ENCODE measurements around the gene KCNT1.

Gene KCNT1

DNA sequence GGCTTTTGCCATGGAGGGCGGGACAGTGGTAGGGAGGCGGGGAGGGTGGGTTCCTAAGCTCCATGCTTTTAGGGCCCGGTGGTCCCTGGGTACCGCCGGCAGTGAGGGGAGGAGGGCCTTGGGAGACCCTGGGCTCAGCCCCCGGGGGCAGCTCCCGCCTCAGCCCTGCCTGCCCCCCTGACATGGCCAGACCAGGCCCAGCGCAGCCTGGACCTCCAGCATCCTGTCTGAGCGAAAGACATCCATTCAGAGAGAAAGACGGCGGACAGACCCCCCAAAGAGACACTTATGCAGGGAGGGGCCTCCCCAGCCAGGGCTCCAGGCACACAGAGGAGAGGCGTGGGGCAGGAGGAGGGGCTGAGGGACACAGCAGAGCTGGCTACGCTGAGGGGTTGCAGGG is 45.3 kb downstream of the KCNT1 start:
- in situ Hi-C loops (cut with MboI; ENCODE audit: low sequenced_read_pairs, unreplicated experiment): no loop called here
- TF ChIP-seq, protein P1, sequence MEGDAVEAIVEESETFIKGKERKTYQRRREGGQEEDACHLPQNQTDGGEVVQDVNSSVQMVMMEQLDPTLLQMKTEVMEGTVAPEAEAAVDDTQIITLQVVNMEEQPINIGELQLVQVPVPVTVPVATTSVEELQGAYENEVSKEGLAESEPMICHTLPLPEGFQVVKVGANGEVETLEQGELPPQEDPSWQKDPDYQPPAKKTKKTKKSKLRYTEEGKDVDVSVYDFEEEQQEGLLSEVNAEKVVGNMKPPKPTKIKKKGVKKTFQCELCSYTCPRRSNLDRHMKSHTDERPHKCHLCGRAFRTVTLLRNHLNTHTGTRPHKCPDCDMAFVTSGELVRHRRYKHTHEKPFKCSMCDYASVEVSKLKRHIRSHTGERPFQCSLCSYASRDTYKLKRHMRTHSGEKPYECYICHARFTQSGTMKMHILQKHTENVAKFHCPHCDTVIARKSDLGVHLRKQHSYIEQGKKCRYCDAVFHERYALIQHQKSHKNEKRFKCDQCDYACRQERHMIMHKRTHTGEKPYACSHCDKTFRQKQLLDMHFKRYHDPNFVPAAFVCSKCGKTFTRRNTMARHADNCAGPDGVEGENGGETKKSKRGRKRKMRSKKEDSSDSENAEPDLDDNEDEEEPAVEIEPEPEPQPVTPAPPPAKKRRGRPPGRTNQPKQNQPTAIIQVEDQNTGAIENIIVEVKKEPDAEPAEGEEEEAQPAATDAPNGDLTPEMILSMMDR (IDR thresholded peaks at IDR 0.05; ENCODE audit: borderline replicate concordance, control extremely low read depth, extremely low read depth, insufficient read depth, missing control alignments): no peak
- no peak for DNase-seq (ENCODE audit: low spot score)

DNA sequence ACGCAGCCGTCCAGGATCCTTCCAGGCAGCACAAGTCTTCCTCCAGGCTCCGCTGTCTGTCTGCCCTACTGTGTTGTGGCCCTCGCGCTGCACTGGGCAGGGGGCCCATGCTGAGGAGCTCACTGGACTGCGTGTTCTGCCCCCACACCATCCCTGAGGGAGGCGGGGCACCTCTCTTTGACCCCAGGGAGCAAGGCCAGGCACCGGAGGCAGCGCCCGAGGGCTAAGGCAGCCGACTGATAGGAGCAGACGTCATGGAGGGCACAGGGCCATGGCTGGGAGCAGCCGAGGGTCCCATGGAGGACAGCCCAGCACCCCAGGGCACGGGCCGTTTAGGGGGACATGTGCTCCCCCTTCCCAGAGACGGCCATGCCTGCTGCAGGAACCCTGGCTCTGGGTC is 46.7 kb downstream of the KCNT1 start:
- DNase-seq (ENCODE audit: low spot score): no peak
- in situ Hi-C loops (cut with MboI; ENCODE audit: low sequenced_read_pairs, unreplicated experiment): no loop called here
- TF ChIP-seq, protein P1 (IDR thresholded peaks at IDR 0.05; ENCODE audit: borderline replicate concordance, control extremely low read depth, extremely low read depth, insufficient read depth, missing control alignments): no peak

DNA sequence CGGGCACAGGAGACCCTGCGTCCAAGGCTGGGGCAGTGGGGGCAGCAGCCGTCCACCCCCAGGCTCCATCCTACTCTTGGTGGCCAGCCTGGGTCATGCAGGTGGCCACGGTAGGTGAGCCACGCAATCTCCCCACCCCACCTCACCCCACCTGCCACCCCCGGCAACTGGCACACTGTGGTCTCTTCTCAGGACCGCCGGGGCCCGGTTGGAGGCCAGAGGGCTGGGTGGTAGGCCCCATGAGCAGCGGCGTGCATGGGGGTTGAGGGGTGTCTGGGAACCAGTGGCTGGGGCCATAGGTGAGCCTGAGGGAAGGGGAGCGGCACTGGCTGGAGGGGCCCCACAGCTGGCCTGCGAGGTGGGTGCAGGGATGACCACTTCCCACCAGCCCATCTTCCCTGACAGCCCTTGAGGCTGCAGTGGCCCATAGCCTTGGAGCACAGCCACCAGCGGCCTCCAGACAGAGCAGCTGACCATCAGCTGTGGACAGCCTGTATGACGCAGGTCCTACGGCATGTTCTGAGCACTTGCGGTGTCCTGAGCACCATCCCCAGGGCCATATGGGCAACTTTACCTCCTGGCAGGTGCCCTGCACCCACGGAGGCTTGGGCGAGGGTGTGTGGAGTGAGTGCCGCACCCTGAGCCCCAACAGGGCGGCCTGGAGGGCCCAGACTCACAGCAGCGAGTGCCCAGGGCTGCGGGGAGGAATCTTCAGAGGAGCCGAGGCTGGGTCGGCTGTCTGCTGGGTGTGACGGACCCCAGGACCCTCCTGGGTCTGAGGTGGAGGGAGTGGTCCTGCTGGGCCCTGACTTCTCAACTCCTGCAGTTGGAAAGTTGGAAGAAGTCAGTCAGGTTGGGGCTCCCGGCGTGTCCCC is 47.4 kb downstream of the KCNT1 start:
- no peak for DNase-seq (ENCODE audit: low spot score)
- TF ChIP-seq, protein P1 (IDR thresholded peaks at IDR 0.05; ENCODE audit: borderline replicate concordance, control extremely low read depth, extremely low read depth, insufficient read depth, missing control alignments): no peak
- in situ Hi-C loops (cut with MboI; ENCODE audit: low sequenced_read_pairs, unreplicated experiment): no loop called here

DNA sequence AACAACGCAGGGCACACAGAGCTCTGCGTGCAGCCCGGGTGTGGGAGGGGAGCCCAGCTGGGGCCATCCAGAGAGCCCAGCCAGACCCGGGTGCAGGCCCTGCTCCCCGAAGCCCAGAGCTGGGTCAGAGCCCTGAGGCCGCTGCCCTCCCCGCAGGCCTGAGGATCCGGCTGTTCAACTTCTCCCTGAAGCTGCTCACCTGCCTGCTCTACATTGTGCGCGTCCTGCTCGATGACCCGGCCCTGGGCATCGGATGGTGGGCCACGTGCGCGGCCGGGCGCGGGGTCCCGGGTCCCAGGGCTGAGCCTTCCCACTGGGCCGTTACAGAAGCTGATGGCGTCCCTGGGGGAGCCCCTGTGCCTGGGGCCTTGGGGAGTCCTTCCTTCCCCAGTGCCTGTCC is 48.8 kb downstream of the KCNT1 start:
- in situ Hi-C loops (cut with MboI; ENCODE audit: low sequenced_read_pairs, unreplicated experiment): no loop called here
- TF ChIP-seq, protein P1 (IDR thresholded peaks at IDR 0.05; ENCODE audit: borderline replicate concordance, control extremely low read depth, extremely low read depth, insufficient read depth, missing control alignments): no peak

DNA sequence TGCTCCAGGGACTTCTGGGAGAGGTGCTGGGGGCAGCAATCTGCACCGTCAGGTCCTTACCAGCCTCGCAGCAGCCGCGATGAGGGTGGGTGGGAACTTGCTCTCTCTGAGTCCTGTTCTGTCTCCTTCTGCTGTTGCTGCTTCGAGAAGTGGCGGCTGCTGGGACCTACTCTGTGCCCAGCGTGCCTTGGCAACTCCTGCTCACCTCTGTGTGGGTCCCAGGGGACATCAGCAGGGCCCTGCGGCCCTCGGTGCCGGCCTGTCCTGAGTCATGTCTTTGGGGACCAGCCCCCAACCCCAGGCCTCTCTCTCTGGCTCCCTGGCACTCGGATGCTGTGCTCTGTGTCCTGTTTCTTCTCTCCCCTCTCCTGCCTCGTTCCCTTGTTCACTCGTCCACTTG is 49.5 kb downstream of the KCNT1 start:
- in situ Hi-C loops (cut with MboI; ENCODE audit: low sequenced_read_pairs, unreplicated experiment): no loop called here
- DNase-seq (ENCODE audit: low spot score): no peak
- TF ChIP-seq, protein P1 (IDR thresholded peaks at IDR 0.05; ENCODE audit: borderline replicate concordance, control extremely low read depth, extremely low read depth, insufficient read depth, missing control alignments): no peak

More for the DNA sequence above, 48.8 kb downstream of the KCNT1 start:
- no peak for DNase-seq (ENCODE audit: low spot score)

DNA sequence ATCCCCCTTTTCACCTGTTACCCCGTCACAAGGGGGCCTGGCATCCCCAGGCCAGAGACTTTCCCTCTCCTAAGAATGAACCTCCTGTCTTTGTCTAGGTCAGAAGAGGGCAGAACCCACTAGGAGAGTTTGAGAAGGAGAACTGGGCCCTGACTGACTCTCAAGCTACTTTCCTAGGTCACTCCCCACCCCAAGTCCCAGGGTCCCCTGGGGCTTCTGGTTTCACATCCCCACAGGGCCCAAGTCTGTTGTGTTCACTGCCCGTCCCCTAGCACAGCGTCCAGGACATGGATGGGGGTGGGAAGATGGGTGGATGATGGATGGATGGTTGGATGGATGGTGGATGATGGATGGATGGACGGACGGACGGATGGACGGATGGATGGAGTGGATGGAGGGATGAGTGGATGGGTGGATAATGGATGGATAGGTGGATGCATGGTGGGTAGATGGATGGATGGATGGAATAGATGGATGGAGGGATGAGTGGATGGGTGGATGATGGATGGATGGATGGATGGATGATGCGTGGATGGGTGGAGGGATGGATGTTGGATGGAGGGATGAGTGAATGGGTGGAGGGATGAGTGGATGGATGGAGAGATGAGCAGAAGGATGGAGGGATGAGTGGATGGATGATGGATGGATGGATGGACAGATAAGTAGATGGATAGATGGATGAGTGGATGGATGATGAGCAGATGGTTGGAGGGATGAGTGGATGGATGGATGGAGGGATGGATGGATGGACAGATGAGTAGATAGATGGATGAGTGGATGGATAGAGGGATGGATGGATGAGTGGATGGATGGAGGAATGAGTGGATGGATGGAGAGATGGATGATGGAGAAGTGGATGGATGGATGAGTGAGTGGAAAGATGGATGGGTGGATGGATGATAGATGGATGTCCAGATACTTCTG is 50.6 kb downstream of the KCNT1 start:
- in situ Hi-C loops (cut with MboI; ENCODE audit: low sequenced_read_pairs, unreplicated experiment): no loop called here
- TF ChIP-seq, protein P1 (IDR thresholded peaks at IDR 0.05; ENCODE audit: borderline replicate concordance, control extremely low read depth, extremely low read depth, insufficient read depth, missing control alignments): no peak
- DNase-seq (ENCODE audit: low spot score): no peak

Measured in GM13976 (cell line).